NCI-H2196 treated with DMSO at 0.1 percent for 48 hours (cell line): ENCODE results near the gene ESR1.

Experiments used
- DNase-seq: peaks from one replicate; lab custom pipeline; 2025; ENCODE audit not compliant: unreplicated experiment; lab: John Stamatoyannopoulos, UW

The ESR1 gene

GRCh38 chr6:152167641-152168603, 360.4 kb downstream of the ESR1 start:
- DNase-seq, result no peak

GRCh38 chr6:152170313-152170701, 362.8 kb downstream of the ESR1 start:
- DNase-seq, result no peak

- no peak for DNase-seq
These were observed 363.5 kb downstream of the ESR1 start for GRCh38 chr6:152170702-152171667.

GRCh38 chr6:152173321-152173720, 365.8 kb downstream of the ESR1 start:
- no peak for DNase-seq

- DNase-seq, result no peak
These were observed 366.5 kb downstream of the ESR1 start for GRCh38 chr6:152173957-152174356.

- no peak for DNase-seq
These were observed 368.8 kb downstream of the ESR1 start for GRCh38 chr6:152176268-152176667.
